ENCODE data around the gene KLHL2. TPM values are rescaled to one million over a fixed set of nuclear protein-coding genes. Genes with fewer than 3 reads are reported as not detected.

KLHL2 gene
- total and polyA plus RNA-seq, 2 of the 13 experiments (the other 11 are each of a cell fraction or from before 2014, with no cell fraction given) = 9.2 to 17.6 TPM

- TF ChIP-seq ARID4A (CRISPR knock-in tag; IDR thresholded peaks at IDR 0.05; ENCODE audit: borderline replicate concordance) (peak; percentile 24; the same call in 1 of the 2 replicates), ZNF580 (CRISPR knock-in tag; IDR thresholded peaks at IDR 0.05; ENCODE audit: borderline replicate concordance, low read depth) (no peak), MAFG (CRISPR knock-in tag; IDR thresholded peaks at IDR 0.05) (no peak), SPEN (CRISPR knock-in tag; IDR thresholded peaks at IDR 0.05; ENCODE audit: low read depth) (peak; percentile 28; the same call in 1 of the 2 replicates), SRY (CRISPR knock-in tag; IDR thresholded peaks at IDR 0.05) (0 out of 2 replicates have a peak, but pooled peaks have one; percentile 14), ZNF589 (CRISPR knock-in tag; conservative IDR thresholded peaks at IDR 0.05) (no peak), ELF4 (CRISPR knock-in tag; IDR thresholded peaks at IDR 0.05; ENCODE audit: borderline replicate concordance) (no peak), SALL2 (CRISPR knock-in tag; IDR thresholded peaks at IDR 0.05) (0 out of 2 replicates have a peak, but pooled peaks have one; percentile 57), CCDC6 (CRISPR knock-in tag; IDR thresholded peaks at IDR 0.05) (0 out of 2 replicates have a peak, but pooled peaks have one; percentile 32), ZNF652 (CRISPR knock-in tag; IDR thresholded peaks at IDR 0.05; ENCODE audit: borderline replicate concordance, low read depth) (no peak), ZNF501 (CRISPR knock-in tag; IDR thresholded peaks at IDR 0.05) (no peak), MTERF4 (CRISPR knock-in tag; IDR thresholded peaks at IDR 0.05) (no peak)
- TF ChIP-seq, protein P1, sequence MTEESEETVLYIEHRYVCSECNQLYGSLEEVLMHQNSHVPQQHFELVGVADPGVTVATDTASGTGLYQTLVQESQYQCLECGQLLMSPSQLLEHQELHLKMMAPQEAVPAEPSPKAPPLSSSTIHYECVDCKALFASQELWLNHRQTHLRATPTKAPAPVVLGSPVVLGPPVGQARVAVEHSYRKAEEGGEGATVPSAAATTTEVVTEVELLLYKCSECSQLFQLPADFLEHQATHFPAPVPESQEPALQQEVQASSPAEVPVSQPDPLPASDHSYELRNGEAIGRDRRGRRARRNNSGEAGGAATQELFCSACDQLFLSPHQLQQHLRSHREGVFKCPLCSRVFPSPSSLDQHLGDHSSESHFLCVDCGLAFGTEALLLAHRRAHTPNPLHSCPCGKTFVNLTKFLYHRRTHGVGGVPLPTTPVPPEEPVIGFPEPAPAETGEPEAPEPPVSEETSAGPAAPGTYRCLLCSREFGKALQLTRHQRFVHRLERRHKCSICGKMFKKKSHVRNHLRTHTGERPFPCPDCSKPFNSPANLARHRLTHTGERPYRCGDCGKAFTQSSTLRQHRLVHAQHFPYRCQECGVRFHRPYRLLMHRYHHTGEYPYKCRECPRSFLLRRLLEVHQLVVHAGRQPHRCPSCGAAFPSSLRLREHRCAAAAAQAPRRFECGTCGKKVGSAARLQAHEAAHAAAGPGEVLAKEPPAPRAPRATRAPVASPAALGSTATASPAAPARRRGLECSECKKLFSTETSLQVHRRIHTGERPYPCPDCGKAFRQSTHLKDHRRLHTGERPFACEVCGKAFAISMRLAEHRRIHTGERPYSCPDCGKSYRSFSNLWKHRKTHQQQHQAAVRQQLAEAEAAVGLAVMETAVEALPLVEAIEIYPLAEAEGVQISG (CRISPR knock-in tag; IDR thresholded peaks at IDR 0.05) = peak; percentile 36; the same call in 1 of the 2 replicates
- TF ChIP-seq, protein P2, sequence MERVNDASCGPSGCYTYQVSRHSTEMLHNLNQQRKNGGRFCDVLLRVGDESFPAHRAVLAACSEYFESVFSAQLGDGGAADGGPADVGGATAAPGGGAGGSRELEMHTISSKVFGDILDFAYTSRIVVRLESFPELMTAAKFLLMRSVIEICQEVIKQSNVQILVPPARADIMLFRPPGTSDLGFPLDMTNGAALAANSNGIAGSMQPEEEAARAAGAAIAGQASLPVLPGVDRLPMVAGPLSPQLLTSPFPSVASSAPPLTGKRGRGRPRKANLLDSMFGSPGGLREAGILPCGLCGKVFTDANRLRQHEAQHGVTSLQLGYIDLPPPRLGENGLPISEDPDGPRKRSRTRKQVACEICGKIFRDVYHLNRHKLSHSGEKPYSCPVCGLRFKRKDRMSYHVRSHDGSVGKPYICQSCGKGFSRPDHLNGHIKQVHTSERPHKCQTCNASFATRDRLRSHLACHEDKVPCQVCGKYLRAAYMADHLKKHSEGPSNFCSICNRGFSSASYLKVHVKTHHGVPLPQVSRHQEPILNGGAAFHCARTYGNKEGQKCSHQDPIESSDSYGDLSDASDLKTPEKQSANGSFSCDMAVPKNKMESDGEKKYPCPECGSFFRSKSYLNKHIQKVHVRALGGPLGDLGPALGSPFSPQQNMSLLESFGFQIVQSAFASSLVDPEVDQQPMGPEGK (CRISPR knock-in tag; IDR thresholded peaks at IDR 0.05) = peak; percentile 63; the same call in 1 of the 2 replicates
- TF ChIP-seq, protein P3, sequence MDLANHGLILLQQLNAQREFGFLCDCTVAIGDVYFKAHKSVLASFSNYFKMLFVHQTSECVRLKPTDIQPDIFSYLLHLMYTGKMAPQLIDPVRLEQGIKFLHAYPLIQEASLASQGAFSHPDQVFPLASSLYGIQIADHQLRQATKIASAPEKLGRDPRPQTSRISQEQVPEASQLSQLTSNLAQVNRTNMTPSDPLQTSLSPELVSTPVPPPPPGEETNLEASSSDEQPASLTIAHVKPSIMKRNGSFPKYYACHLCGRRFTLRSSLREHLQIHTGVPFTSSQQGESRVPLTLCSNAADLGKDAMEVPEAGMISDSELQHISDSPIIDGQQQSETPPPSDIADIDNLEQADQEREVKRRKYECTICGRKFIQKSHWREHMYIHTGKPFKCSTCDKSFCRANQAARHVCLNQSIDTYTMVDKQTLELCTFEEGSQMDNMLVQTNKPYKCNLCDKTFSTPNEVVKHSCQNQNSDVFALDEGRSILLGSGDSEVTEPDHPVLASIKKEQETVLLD (CRISPR knock-in tag; IDR thresholded peaks at IDR 0.05; ENCODE audit: low read depth) = peak; percentile 55; the same call in 1 of the 2 replicates
Measured at GRCh38 chr4:165207431-165208220, at the start of gene KLHL2 (continued).
